ENCODE results near the gene TBKBP1. TPM values are rescaled to one million over a fixed set of nuclear protein-coding genes. Genes with fewer than 3 reads are reported as not detected.

Gene TBKBP1
- total RNA-seq, 2 experiments from 2014 or later = 2.4 to 3.0 TPM

DNA sequence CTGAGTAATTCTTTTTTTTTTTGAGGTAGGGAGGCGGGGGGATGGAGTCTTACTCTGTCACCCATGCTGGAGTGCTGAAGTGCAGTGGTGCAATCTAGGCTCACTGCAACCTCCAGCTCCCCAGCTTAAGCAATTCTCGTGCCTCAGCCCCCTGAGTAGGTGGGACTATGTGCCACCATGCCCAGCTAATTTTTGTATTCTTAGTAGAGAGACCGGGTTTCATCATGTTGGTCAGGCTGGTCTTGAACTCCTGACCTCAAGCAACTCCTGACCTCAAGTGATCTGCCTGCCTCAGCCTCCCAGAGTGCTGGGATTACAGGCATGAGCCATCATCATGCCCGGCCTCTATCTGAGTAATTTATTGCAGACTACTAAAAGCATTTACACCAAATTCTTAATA lies 24.9 kb upstream of the TBKBP1 start:
- peaks cover 93% of the 10 kb centered on the region for H3K36me3 Mint-ChIP-seq (ENCODE audit: low read depth)
- DNase-seq (no peak), ATAC-seq (ENCODE audit: poor library complexity) (no peak)
- intact Hi-C loops (cut with DNase I, micrococcal nuclease) = no loop called here
- Histone ChIP-seq H3K36me3 (ENCODE audit: insufficient read depth, low read length) (peaks cover 93% of the 10 kb centered on the region), H3K27me3 (ENCODE audit: control insufficient read depth in 1 of 2, insufficient read depth in 2 of 2, low read length in 2 of 2) (no peaks in the 10 kb centered on the region), H3K4me1 (ENCODE audit: insufficient read depth, low read length) (peaks cover 9% of the 10 kb centered on the region), H3K27ac (ENCODE audit: low read depth in 1 of 2, low read length in 2 of 2) (no peak overlapping the region), H3K9me3 (ENCODE audit: control insufficient read depth in 1 of 2, insufficient read depth in 1 of 2, low read length in 2 of 2) (no peaks in the 10 kb centered on the region), H3K4me3 (ENCODE audit: low read length) (no peak overlapping the region)
- peaks cover 22% of the 10 kb centered on the region for H3K4me1 Mint-ChIP-seq (ENCODE audit: low read depth)
- H3K27me3 Mint-ChIP-seq = no peaks in the 10 kb centered on the region
- H3K9me3 Mint-ChIP-seq = no peaks in the 10 kb centered on the region
- CTCF ChIA-PET = interaction anchor here (1.4 kb wide), 1 partner anchor 9 kb away, joined by 4 read pairs; no protein-coding TSS in a partner anchor
- H3K27ac Mint-ChIP-seq = no peak overlapping the region
- POLR2A ChIA-PET = interaction anchor here (0.8 kb wide), 1 partner anchor 19 kb away, joined by 4 read pairs; no protein-coding TSS in a partner anchor
- no peak overlapping the region for H3K4me3 Mint-ChIP-seq
- TF ChIP-seq, protein P1, sequence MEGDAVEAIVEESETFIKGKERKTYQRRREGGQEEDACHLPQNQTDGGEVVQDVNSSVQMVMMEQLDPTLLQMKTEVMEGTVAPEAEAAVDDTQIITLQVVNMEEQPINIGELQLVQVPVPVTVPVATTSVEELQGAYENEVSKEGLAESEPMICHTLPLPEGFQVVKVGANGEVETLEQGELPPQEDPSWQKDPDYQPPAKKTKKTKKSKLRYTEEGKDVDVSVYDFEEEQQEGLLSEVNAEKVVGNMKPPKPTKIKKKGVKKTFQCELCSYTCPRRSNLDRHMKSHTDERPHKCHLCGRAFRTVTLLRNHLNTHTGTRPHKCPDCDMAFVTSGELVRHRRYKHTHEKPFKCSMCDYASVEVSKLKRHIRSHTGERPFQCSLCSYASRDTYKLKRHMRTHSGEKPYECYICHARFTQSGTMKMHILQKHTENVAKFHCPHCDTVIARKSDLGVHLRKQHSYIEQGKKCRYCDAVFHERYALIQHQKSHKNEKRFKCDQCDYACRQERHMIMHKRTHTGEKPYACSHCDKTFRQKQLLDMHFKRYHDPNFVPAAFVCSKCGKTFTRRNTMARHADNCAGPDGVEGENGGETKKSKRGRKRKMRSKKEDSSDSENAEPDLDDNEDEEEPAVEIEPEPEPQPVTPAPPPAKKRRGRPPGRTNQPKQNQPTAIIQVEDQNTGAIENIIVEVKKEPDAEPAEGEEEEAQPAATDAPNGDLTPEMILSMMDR (IDR thresholded peaks at IDR 0.05) = no peak

DNA sequence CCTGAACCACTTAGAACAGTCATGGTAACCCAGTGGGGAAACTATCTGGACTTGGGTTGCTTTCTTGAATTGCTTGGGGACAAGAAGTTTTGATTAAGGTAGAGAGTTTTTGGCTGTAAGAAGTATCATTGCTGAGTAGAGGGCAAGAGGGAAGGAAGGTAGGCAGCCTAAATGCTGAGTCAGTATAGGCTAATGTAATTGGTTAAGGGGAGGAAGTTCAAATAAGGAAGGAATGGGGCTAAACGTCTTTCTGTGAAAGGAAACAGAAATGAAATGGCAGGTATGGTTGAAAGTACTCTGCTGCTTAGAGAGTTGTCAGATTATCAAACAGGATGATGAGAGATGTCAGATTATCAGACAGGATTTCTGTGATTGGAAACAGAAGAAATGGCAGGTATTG lies 23.9 kb upstream of the TBKBP1 start:
- peak in 1 of 14 experiments; percentile 31 for DNase-seq
- peaks cover 93% of the 10 kb centered on the region for H3K36me3 ChIP-seq (ENCODE audit: insufficient read depth, low read length)
- peaks cover 7% of the 10 kb centered on the region for H3K4me1 ChIP-seq (ENCODE audit: insufficient read depth, low read length)
- Mint-ChIP-seq H3K27me3 (no peaks in the 10 kb centered on the region), H3K4me3 (no peak overlapping the region), H3K9me3 (no peaks in the 10 kb centered on the region), H3K4me1 (ENCODE audit: low read depth) (peaks cover 20% of the 10 kb centered on the region), H3K36me3 (ENCODE audit: low read depth) (peaks cover 95% of the 10 kb centered on the region), H3K27ac (peak overlapping the region; percentile 28)
- H3K4me3 ChIP-seq (ENCODE audit: low read length) = no peak overlapping the region
- ATAC-seq (ENCODE audit: poor library complexity) = peak; percentile 48
- intact Hi-C loops (cut with DNase I, micrococcal nuclease) = no loop called here
- no peak overlapping the region for H3K27ac ChIP-seq (ENCODE audit: low read depth in 1 of 2, low read length in 2 of 2)
- no peaks in the 10 kb centered on the region for H3K9me3 ChIP-seq (ENCODE audit: control insufficient read depth in 1 of 2, insufficient read depth in 1 of 2, low read length in 2 of 2)
- POLR2A ChIA-PET = interaction anchor here (1.3 kb wide), 1 partner anchor 11 kb away, joined by 3 read pairs; no protein-coding TSS in a partner anchor
- CTCF ChIA-PET = interaction anchor here (1.2 to 1.4 kb wide), 2 partner anchors 8 to 29 kb away, joined by 3 to 4 read pairs; no protein-coding TSS in a partner anchor
- no peaks in the 10 kb centered on the region for H3K27me3 ChIP-seq (ENCODE audit: control insufficient read depth in 1 of 2, insufficient read depth in 2 of 2, low read length in 2 of 2)
- TF ChIP-seq, protein P1 (IDR thresholded peaks at IDR 0.05) = no peak

DNA sequence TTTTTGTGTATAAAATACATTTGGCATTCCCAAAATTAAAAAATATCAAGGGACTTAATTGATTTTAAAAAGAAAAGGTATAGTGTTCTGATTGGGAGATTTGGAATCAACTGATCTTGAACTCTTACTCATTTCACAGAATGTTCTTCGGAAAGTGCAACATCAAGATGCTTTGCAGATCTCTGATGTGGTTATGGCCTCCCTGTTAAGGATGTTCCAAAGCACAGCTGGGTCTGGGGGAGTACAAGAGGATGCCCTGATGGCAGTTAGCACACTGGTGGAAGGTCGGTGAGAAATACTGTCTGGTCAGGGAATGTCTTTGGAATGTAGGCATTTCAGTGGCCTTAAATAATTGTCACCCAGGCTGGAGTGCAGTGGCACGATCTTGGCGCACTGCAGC lies 19.5 kb upstream of the TBKBP1 start:
- Mint-ChIP-seq H3K9me3 (no peaks in the 10 kb centered on the region), H3K27me3 (no peaks in the 10 kb centered on the region), H3K27ac (peak overlapping the region; percentile 35), H3K36me3 (ENCODE audit: low read depth) (peaks cover 95% of the 10 kb centered on the region), H3K4me1 (ENCODE audit: low read depth) (peaks cover 20% of the 10 kb centered on the region), H3K4me3 (no peak overlapping the region)
- Histone ChIP-seq H3K4me3 (ENCODE audit: low read length) (no peak overlapping the region), H3K27me3 (ENCODE audit: control insufficient read depth in 1 of 2, insufficient read depth in 2 of 2, low read length in 2 of 2) (no peaks in the 10 kb centered on the region), H3K27ac (ENCODE audit: low read depth in 1 of 2, low read length in 2 of 2) (no peak overlapping the region), H3K9me3 (ENCODE audit: control insufficient read depth in 1 of 2, insufficient read depth in 1 of 2, low read length in 2 of 2) (no peaks in the 10 kb centered on the region), H3K36me3 (ENCODE audit: insufficient read depth, low read length) (peaks cover 99% of the 10 kb centered on the region), H3K4me1 (ENCODE audit: insufficient read depth, low read length) (peaks cover 7% of the 10 kb centered on the region)
- intact Hi-C loops (cut with DNase I, micrococcal nuclease) = no loop called here
- no peak for ATAC-seq (ENCODE audit: poor library complexity)
- CTCF ChIA-PET = interaction anchor here (0.9 to 1.1 kb wide), 2 partner anchors 10 to 58 kb away, joined by 3 to 7 read pairs; partner anchors contain the start of gene TBX21
- DNase-seq = no peak
- POLR2A ChIA-PET = interaction anchor here (1.0 to 2.0 kb wide), 2 partner anchors 11 to 25 kb away, joined by 3 to 7 read pairs; partner anchors contain the start of gene KPNB1
- TF ChIP-seq, protein P1 (IDR thresholded peaks at IDR 0.05) = no peak
